DMS53 treated with DMSO at 0.1 percent for 48 hours (cell line): ENCODE data around the gene NKAPD1.
"Not testable (repeated sequence)": the region's sequence is repeated elsewhere in the genome, so short reads cannot be mapped to it uniquely, and the experiment has no call there.

Experiments
- DNase-seq: peaks from one replicate; lab custom pipeline; 2025; ENCODE audit not compliant: unreplicated experiment; lab: John Stamatoyannopoulos, UW

The NKAPD1 gene

DNA sequence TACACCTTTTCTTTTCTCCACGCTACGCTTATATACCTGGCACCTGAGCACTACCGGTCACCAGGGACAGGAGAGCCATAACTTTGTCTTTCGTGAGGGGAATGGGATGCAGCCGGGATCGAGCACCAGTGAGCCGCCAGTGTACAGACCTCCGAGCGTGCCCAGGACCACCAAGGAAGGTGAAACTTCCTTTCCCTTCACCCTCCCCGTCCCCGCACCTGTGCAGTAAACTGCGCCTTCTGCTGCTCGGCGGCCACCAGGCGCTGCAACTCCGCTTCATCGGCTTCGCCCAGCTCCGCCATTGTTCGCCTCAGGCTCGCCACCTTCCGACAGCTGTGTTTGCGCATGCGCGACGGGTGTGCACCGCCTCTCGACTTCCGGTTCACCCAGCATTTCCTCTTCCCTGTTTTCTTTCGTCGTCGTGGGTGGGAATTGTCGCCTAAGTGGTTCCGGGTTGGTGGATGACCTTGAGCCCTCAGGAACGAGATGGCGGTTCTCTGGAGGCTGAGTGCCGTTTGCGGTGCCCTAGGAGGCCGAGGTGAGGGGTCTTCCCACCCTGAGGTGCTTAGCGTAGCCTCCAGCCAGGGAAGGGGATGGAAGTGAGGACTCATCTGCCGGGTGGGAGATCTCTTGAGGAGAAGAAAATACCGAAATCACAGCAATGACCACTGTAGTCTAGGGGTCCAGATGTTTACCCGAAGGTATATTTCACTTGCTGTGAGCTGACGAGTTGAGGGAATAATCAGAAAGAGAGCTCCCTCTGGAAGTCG is 12.5 kb downstream of the NKAPD1 start, which contains the start of the genes SDHD and TIMM8B:
Gene SDHD (plus strand): TSS at position 452 of the 770 bp plus-strand sequence. CDS start 35 bp downstream, at position 487.
Gene TIMM8B (minus strand): TSS at position 335 of the 770 bp plus-strand sequence. CDS start 33 bp downstream, at position 302.
- DNase-seq: peak; percentile 91

DNA sequence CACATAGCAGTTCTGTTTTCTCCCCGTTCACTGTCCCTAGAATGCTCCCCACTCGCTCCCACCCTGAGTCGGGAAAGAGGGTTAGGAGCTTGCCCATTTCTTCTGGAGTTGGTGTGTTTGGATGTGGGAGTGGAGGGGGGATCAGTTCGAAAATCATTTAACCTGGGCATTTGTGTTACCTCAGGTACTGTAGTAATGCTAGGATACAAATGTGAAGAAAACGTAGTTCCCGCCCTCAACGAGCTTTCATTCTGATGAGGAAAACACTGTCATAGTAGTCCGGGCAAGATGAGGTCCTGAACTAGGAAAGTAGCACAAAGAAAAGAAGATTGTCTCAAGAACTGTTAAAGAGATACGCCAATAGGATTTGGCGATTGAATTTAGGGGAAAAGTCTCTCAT is 13.1 kb downstream of the NKAPD1 start:
- DNase-seq: no peak

DNA sequence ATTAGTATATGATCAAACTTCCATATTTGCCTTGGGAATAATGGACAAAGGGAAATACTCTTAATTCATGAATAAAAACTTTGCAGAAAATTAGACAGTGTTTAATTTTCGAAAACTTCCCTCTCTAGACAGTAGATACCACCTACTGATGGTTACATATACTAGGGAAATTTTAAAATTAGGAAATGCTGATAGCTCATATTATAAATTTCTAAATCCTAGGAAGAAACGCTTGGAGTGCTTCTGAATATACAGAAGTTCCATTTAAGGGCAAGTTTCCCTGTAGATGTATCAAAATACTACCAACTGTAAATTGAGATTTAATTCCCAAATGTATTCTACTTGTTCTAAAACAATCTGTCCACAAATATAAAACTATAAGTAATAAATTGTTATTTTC is 21.2 kb downstream of the NKAPD1 start:
- DNase-seq: not testable (repeated sequence)

DNA sequence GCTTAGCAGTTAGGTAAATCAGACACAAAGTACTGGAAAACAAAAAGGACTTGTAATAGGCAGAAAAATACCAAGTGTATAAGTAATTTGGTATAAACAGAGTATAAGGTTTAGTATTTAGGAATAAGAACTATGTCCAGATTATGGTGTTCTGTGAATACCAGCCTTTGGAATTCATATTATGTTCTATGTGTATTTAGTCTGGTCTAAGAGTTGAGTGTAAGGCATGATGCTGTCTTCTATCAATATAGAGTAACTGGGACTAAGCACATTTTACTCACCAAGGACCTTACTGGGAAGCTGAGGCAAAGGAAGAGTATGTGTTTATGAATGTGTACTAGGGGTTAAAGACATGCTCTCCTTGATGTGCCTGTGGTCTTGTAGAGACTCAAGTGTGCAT is 22.1 kb downstream of the NKAPD1 start:
- no peak for DNase-seq

DNA sequence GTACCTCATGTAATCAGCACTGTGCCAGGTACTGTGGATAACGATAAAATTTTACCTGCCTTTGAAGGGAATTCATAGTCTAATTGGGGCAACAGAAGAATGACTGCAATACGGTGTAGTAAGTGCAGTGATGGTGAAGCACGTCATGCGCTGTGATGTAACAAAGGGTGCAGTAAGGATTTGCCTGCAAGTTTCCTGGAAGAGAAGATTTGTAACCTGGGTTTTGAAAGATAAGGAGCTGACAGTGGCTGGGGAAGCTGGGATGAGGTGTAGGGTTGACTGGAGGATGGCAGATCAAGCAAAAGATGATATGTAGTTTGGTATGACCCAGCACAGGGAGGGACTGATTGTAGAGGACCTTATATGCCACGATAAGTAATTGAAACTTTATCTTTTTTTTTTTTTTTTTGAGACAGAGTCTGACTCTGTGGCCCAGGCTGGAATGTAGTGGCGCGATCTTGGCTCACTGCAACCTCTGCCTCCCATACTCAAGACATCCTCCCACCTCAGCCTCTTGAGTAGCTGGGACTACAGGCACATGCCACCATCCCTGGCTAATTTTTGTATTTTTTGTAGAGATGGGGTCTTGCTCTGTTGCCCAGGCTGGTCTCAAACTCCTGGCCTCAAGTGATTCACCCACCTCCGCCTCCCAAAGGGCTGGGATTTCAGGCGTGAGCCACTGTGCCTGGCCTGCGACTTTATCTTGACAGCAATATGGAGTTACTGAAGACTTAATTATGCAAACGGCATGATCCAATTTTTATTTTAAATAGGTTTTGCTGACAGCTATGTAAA is 23.8 kb downstream of the NKAPD1 start:
- DNase-seq: no peak

DNA sequence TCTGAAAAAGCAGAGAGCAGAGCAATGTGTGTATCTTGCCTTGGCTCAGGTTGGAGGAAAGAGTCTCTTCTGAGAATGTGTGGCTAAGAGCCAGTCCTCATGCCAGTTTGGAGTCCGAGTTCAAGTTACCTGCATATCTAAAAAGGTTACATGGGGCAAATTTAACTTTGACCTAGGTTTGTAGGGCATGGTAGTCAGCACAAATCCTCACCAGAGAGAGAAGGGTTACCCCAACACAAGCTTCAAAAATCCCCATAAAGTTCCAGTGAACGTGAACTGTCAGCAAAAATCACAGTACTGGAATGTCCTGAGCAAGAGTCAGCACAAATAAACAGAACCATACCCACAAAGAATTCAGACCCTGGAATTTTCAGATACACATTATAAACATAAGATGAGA is 26.4 kb downstream of the NKAPD1 start:
- no peak for DNase-seq

DNA sequence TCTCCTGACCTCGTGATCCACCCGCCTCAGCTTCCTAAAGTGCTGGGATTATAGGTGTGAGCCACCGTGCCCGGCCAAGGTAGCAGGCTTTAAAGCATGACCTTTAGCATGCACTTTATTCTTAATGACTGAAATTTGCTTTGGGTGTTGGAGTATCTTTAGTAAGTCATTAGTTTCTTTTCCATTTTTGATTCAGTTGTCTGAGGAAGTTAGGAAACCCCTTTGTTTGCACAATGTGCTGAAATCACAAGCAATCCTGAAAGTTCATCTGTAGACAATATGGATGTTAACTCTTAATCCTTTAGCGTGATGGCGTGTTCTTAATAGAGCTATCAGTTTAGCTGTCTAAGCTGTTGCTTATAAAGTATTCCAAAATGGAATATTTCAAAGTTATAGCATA is 29.3 kb downstream of the NKAPD1 start:
- no peak for DNase-seq

DNA sequence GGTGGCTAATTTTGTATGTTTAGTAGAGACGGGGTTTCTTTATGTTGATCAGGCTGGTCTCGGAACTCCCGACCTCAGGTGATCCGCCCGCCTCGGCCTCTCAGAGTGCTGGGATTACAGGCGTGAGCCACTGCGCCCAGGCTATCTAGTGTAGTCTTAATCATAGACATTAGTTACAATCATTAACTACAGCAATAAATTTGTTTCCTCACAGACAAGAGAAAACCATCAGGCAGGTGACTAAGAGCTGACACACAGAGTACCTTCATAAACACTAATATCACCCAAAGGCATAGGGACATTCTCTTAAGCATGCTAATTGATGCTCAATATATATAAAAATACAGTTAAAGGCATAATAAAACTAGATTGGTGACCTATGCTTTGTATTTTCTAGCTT is 32.0 kb downstream of the NKAPD1 start:
- no peak for DNase-seq

DNA sequence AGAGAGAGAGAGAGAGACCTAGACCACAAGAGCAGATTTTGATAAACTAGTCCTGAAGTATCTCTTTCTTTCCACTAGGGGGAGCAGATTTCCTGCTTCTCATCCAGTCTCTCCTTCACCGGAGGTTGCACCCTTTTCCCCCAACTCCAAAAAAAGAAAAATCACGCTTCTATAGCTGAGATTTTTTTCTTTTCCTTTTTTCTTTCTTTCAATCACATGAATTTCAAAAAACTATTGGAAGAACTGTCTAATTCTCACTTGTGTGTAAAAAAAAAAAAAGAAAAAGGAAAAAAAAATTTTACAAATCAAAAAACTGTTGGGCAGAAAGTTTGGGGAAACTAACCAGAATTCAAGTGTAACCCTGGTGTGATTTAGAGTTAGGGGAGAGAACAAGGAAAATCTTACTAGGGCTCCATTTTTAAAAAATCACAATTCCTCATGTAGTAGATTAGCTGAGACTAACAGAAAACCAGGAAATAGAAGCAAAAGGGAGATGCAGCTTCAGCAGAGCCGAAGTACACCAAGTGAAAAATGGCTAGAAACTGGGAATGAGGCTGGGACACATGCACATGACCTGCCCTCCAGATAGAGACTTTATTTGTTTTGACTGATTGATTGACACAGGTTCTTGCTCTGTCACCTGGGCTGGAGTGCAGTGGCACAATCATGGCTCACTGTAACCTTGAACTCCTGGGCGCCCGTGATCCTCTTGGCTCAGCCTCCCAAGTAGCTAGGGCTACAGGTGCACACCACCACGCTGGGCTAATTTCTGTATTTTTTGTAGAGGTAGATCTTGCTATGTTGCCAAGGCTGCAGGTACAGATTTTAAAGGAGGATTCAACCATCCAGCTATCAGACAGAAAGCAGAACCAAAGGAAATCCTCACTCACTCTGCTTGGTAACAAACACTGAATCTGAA is 39.7 kb downstream of the NKAPD1 start:
- DNase-seq: peak; percentile 79

DNA sequence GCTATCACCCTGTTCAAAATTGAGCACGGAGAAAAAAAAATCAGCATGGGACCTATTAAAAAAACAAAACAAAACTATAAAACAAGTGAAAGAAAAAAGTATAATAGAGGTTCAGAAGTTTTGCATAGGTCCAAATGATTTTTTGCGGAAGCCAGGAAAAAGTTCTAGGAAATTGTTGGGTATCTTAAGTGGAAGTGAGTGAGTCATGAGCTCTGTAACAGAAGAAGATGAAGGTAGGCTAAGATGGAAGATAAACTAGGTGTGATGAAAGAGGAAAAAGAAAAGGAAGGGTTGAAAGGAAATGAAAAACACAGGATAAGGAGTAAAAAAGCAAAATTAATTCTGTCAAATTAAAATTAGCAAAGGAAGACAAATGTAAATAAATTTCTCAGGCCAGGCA is 40.4 kb downstream of the NKAPD1 start:
- DNase-seq: no peak

DNA sequence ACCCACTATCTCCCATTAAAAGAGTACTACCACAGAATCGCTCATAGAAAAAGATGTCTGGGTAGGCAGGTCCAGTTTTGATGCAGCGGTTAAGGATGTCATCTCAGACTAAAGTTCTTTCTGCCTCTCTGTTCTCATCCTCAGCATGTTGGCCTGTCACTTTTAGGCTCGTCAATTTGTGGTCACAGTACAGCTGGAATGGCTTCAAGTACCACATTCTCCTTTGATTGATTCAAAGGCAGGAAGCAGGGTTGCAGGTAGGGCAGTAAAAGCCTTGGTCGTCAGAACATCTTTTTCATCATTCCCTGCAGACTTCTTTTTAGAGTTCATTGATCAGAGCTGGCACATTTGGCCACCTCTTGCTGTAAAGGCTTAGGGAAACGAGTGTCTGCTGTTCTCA is 41.3 kb downstream of the NKAPD1 start:
- DNase-seq: no peak

DNA sequence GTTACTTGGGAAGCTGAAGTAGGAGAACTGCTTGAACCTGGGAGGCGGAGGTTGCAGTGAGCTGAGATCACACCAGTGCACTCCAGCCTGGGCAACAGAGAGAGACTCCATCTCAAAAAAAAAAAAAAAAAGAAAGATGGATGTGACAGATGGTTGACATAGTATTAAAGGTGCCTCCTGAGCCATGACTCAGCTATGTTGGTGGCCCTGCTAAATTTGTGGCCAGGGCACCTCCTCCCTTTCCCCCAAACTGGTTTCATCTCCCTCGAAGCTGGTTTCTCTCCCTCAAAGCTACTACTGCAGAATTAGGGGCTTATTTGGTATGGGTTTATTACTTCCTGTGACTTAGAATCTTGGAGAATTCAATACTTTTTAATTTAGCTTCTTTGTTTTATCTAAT is 44.1 kb downstream of the NKAPD1 start:
- DNase-seq: no peak

DNA sequence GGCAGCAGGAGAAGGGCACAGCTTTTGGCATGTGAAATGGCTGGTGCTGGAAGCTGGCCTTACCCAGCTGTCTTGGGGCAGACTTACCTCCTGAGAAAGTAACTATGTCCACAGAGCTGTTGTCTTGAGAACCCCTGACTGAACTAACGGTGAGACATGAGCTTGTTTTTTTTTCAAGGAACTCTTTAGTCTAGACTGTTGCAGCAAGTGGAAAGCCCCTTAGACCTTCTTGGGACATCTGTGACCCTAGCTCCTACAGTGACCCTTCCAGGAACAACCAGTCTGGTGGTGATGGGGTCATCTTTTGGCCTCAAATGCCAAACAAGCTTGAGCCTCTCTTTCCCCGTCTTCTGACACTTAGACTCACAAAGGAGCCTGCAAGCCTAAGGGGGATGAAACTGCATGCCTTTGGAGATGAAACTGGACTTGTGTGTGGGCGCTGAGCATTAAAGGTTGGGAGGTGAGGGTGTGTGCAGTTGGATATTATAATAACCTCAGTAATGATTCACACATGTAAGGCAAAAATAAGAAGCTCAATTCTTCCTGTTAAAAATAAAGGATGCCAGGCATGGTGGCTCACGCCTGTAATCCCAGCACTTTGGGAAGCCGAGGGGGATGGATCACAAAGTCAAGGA is 48.0 kb downstream of the NKAPD1 start:
- no peak for DNase-seq

DNA sequence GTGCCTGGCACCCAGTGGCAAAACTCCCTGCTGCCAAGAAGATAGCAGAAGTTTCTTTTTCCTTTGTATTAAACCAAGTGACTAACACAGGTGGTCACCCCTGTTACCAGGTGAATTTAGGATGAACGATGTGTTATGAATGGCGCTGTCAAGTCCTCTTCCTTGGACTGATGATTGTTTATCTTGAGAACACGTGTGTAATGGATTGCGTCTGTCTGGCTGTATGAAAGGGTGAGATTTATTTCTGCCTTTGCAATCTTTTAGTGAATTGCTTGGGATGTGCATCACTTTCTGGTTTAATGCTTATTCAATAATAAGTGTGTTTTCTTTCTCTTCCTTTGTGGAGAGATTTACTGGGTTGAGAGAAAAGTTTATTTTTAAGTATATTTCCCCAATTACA is 49.0 kb downstream of the NKAPD1 start:
- no peak for DNase-seq

DNA sequence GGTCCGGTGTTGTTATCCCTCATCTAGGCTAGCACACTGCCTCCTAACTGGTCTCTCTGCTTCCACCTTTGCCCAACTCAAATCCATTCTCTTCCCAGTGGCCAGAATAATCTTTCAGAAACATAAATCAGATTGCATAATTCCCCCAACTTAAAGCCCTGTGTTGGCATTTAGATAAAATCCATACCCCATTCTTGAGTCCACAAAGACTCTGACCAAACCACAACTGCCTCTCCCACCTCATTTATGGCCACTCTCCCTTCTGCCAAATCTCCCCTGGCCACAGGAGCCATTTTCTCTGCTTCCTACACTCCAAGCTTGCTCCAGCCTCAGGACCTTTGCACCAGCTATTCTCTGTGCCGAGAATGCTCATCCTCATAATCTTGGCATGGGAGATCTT is 53.0 kb downstream of the NKAPD1 start:
- no peak for DNase-seq

DNA sequence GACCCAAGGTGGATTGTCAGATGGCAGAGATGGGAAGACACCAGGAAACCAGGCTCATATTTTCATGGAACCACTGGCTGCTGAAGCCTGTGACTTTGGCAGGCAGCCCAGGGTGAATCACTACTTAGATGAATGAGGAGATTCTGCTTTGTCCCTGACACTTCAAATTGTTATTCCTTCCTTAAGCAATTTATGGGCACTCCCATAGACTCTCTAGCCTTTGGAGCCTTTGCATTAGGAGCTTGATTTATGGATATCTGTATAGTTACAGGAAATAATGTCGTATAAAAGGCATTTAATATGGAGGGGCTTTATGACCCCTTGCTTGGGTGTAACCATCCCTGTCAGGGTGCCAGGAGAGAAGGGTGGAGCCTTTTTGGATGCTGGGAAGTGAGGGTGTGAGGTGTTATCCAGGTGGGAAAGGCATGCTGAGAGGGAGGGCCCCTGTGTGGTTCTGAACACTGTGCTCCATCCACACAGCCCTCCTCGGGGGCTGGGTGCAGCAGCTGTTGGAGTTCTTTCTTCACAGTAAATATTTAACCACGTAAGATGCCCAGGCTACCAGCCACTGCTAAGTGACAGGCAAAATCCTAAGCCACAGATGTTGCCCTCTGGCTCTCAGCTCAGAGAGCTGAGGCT is 54.5 kb downstream of the NKAPD1 start:
- DNase-seq: peak; percentile 81

DNA sequence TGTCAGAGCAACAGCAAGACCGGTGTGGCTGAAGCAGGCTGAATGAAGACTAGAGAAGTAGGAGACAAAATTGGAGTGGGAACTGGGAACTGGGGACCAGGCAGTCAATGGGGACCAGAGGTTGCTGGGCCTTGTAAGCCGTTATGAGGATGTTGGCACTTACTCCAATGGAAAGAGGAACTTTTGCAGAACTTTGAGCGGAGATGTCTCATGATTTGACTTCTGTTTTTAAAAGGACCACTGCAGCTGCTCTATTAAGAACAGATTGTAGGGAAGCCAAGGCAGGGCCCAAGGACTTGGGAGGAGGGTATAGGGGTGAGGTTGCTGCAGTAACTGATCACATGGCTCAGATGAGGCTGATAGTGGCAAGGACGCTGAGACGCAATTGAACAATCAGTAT is 55.6 kb downstream of the NKAPD1 start:
- no peak for DNase-seq

DNA sequence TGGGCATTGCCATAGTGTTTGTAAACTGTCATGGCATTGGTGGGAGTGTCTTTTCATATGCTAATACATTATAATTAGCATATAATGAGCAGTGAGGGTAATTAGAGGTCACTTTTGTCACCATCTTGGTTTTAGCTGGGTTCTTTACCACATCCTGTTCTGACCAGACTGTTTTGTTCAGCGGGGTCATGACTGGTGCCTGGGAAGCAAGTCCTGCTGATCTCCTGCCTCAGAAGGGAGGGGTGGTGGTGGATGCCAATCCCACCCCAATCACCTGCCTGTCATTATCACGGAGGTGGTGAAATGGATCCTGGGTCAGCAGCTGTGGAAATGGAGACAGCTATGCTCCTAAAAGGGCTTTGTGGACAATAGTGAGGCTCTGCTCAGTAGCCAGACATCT is 58.6 kb downstream of the NKAPD1 start:
- no peak for DNase-seq

DNA sequence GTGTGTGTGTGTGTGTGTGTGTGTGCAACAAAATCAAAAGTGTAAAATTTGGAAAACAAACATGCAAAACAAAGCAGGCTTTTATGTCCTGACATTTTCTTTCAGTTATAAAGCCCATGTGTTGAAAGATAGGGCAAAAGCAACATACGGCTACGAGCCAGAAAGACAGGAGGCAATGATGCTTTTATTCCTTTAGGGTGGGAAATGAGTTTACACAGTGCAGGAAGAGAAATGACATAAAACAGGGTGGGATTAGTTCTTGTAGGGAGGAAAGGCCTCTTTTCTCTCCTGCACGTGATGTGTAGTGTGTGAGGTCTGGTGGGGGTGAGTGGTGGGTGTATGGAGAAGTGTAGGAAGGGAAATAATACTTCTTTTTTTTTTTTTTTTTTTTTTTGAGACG is 60.4 kb downstream of the NKAPD1 start:
- no peak for DNase-seq
